NCI-H146 (cell line): ENCODE results near the gene RBM34.
A peak's percentile ranks its signal among the peaks of the same experiment; 100 is the strongest.
"Not testable (repeated sequence)": the region's sequence is repeated elsewhere in the genome, so short reads cannot be mapped to it uniquely, and the experiment has no call there.

Source experiments
- DNase-seq: peaks from one replicate; lab custom pipeline; 2025; lab: John Stamatoyannopoulos, UW

RBM34 gene

GRCh38 chr1:235091319-235092044 lies 69.6 kb downstream of the RBM34 start:
- DNase-seq, result not testable (repeated sequence)

- no peak for DNase-seq
Observed at GRCh38 chr1:235090406-235091069, 70.5 kb downstream of the RBM34 start.

GRCh38 chr1:235088907-235089306 lies 72.1 kb downstream of the RBM34 start:
- DNase-seq, result no peak

GRCh38 chr1:235088430-235088829 lies 72.6 kb downstream of the RBM34 start:
- no peak for DNase-seq

- peak; percentile 30 for DNase-seq
Observed at GRCh38 chr1:235087906-235088305, 73.1 kb downstream of the RBM34 start.

DNA sequence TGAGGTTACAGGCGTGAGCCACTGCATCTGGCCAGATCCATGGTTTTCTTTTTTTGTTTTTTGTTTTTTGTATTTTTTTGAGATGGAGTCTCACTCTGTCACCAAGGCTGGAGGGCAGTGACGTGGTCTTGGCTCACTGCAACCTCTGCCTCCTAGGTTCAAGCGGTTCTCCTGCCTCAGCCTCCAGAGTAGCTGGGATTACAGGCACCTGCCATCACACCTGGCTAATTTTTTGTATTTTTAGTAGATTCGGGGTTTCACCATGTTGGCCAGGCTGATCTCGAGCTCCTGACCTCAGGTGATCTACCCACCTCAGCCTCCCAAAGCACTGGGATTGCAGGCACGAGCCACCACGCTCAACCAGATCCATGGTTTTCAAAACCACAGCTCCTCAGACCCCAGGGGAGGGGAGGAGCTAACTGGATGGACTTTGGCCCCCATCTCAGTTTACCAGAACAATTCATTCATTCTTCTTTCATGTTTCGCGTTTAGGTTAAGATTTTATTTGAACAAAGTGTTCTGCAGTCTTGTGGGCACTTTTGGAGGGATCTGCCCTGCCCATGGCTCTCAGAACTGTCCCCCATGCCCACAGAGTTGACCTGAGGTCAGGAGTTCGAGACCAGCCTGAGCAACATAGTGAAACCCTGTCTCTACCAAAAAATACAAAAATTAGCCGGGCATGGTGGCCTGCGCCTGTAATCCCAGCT lies 75.5 kb downstream of the RBM34 start:
- DNase-seq, result not testable (repeated sequence)
